Gastrocnemius medialis (tissue), 4 donors: ENCODE results near the gene ENKD1. TPM values are rescaled to one million over a fixed set of nuclear protein-coding genes. Genes with fewer than 3 reads are reported as not detected.

Experiments used
- ATAC-seq, 2 donors: fragments of 150-250 bp; one replicate each; pipeline ENCODE4 v1.9.1; 2016
- DNase-seq, 2 donors: peaks; one replicate each; pipeline ENCODE4 v3.0.0-alpha.2; 2019
- H3K27ac ChIP-seq, 4 donors: fragments of 200-600 bp; sonication (generic); 1 replicate in 1 of 4; 2 replicates in 3 of 4; pipeline ENCODE4 v1.5.1; 2016 to 2018; ENCODE audit warnings: mild to moderate bottlenecking in 2 of 4, moderate library complexity in 1 of 4
- H3K27me3 ChIP-seq, 3 donors: fragments of 200-600 bp; sonication (generic) in 2 of 3; 1 replicate in 1 of 3; 2 replicates in 2 of 3; pipeline versions ENCODE4 v1.5.1 to v1.6.0; 2016 to 2019; ENCODE audit warnings: mild to moderate bottlenecking in 1 of 3, moderate library complexity in 1 of 3
- H3K36me3 ChIP-seq, 2 donors: fragments of 200-600 bp; sonication (generic) in 1 of 2; one replicate each; pipeline ENCODE4 v1.5.1; 2017 to 2018
- H3K4me1 ChIP-seq, 2 donors: fragments of 200-600 bp; sonication (generic) in 1 of 2; one replicate each; pipeline ENCODE4 v1.5.1; 2016 to 2017; ENCODE audit warnings: mild to moderate bottlenecking in 2 of 2
- H3K4me3 ChIP-seq, 4 donors: fragments of 200-600 bp; sonication (generic) in 3 of 4; 1 replicate in 1 of 4; 2 replicates in 3 of 4; pipeline ENCODE4 v1.5.1; 2016 to 2019; ENCODE audit warnings: mild to moderate bottlenecking in 2 of 4
- H3K9me3 ChIP-seq, 3 donors: fragments of 200-600 bp; sonication (generic) in 2 of 3; 1 replicate in 1 of 3; 2 replicates in 2 of 3; pipeline ENCODE4 v1.5.1; 2016 to 2019
- CTCF ChIP-seq, 5 experiments: fragments of 450-650 bp in 3 of 5; fragments of 200-600 bp in 2 of 5; sonication (generic) in 2 of 5; IDR thresholded peaks in 4 of 5; conservative IDR thresholded peaks in 1 of 5; 1 replicate in 4 of 5; 2 replicates in 1 of 5; pipeline ENCODE4 v1.5.1; 2016 to 2019; ENCODE audit warnings: antibody characterized with exemption in 5 of 5, mild to moderate bottlenecking in 3 of 5, moderate library complexity in 3 of 5
- POLR2A ChIP-seq, 2 donors: fragments of 450-650 bp; IDR thresholded peaks; one replicate each; pipeline ENCODE4 v1.6.1; 2017; ENCODE audit warnings: antibody characterized with exemption in 2 of 2, mild to moderate bottlenecking in 2 of 2, moderate library complexity in 2 of 2
- in situ Hi-C, 4 donors: fragments of 200-750 bp; cut with MboI; loops; one replicate each; pipeline versions ENCODE4 v1.15.0 to v1.8.0; 2017; ENCODE audit warnings: low sequenced_read_pairs in 4 of 4
- intact Hi-C: fragments of 100-400 bp; cut with DNase I; formaldehyde crosslinking; loops from one replicate; pipeline ENCODE4 v1.15.1; 2023; ENCODE audit warnings: low total_unique reads
- total RNA-seq, 4 donors: library from RNA; depleted of rRNA; stranded (reverse); fragments of >200 nt; gene quantifications; one replicate each; pipeline versions ENCODE4 v1.1.0 to v1.2.3, GENCODE V29; 2016

The ENKD1 gene
- total RNA-seq, 4 donors from 2014 or later, result 8.1 to 14.2 (median 11.2) TPM

GRCh38 chr16:67660564-67661028 is 6.0 kb downstream of the ENKD1 start, which contains the start of gene PARD6A:
Gene PARD6A, plus strand, starts transcription at chr16:67660960. Its CDS starts 79 bp downstream, at chr16:67661039.
- Histone ChIP-seq H3K9me3 (no peaks in the 10 kb centered on the region), H3K4me3 (peak within 1 kb of the TSS; percentile 66 to 83 (median 76)), H3K27ac (peak within 1 kb of the TSS; percentile 91 to 97 (median 94)), H3K27me3 (no peaks in the 10 kb centered on the region), H3K4me1 (peaks cover 19% of the 10 kb centered on the region in 2 donors), H3K36me3 (peaks cover 0 to 12% of the 10 kb centered on the region in 2 donors)
- peak; percentile 88 to 90 for DNase-seq
- peak; percentile 83 to 88 for ATAC-seq
- intact Hi-C loops (loop anchor here (1.0 kb wide), 1 partner anchor 98 kb away; the partner anchor contains the start of gene CTCF), in situ Hi-C loops (loop anchor here in 2 of 4 donors (10.0 kb wide), 2 partner anchors 106 to 136 kb away; partner anchors contain the start of gene RIPOR1 (in 1 of the 2))
- peak in 1 of 2 donors; percentile 61 for TF ChIP-seq POLR2A (IDR thresholded peaks at IDR 0.05)
- TF ChIP-seq CTCF (IDR thresholded peaks at IDR 0.05 in 4 of 5, conservative IDR thresholded peaks at IDR 0.05 in 1 of 5), result peak in 3 of 5 experiments; percentile 15 to 23 (median 20)

- Histone ChIP-seq H3K36me3 (peaks cover 0 to 12% of the 10 kb centered on the region in 2 donors), H3K27me3 (peaks cover 0 to 2% (median 1%) of the 10 kb centered on the region in 3 donors), H3K4me3 (peak within 1 kb of the TSS; percentile 66 to 83 (median 76)), H3K4me1 (peaks cover 18% of the 10 kb centered on the region in 2 donors), H3K9me3 (no peaks in the 10 kb centered on the region), H3K27ac (peak within 1 kb of the TSS; percentile 91 to 97 (median 94))
- ATAC-seq (peak; percentile 88 to 90), DNase-seq (peak; percentile 73 to 88)
- in situ Hi-C loops (loop anchor here in 3 of 4 donors (10.0 kb wide), 2 partner anchors 105 to 135 kb away; partner anchors contain the start of gene RIPOR1 (in 2 of the 3)), intact Hi-C loops (loop anchor here (1.0 kb wide), 1 partner anchor 98 kb away; the partner anchor contains the start of gene CTCF)
- TF ChIP-seq POLR2A (IDR thresholded peaks at IDR 0.05), result peak; percentile 75 to 83
- no peak for TF ChIP-seq CTCF (IDR thresholded peaks at IDR 0.05 in 4 of 5, conservative IDR thresholded peaks at IDR 0.05 in 1 of 5)
Observed at GRCh38 chr16:67659675-67660563, 6.6 kb downstream of the ENKD1 start, which contains the start of gene ACD. Gene ACD, minus strand, starts transcription at chr16:67660260. Its CDS starts 40 bp downstream, at chr16:67660220.

- H3K27ac ChIP-seq, result peak overlapping the region in 1 of 4 donors; percentile 97
- H3K4me3 ChIP-seq, result peak overlapping the region; percentile 66 to 83 (median 76)
- peaks cover 18% of the 10 kb centered on the region in 2 donors for H3K4me1 ChIP-seq
- in situ Hi-C loops (loop anchor here in 1 of 4 donors (10.0 kb wide), 1 partner anchor 134 kb away; the partner anchor contains the start of gene RIPOR1), intact Hi-C loops (no loop called here)
- ATAC-seq, result no peak
- TF ChIP-seq CTCF (IDR thresholded peaks at IDR 0.05 in 4 of 5, conservative IDR thresholded peaks at IDR 0.05 in 1 of 5) (no peak), POLR2A (IDR thresholded peaks at IDR 0.05) (no peak)
- H3K9me3 ChIP-seq, result no peaks in the 10 kb centered on the region
- H3K36me3 ChIP-seq, result peaks cover 0 to 12% of the 10 kb centered on the region in 2 donors
- no peak for DNase-seq
- H3K27me3 ChIP-seq, result peaks cover 7 to 10% (median 10%) of the 10 kb centered on the region in 3 donors
Observed at GRCh38 chr16:67658849-67659674, 7.5 kb downstream of the ENKD1 start.
